ENCODE data around the gene PWWP2A.

- TF ChIP-seq POLR2A (IDR thresholded peaks at IDR 0.05; ENCODE audit: low read depth, low read length) (no peak), POLR2AphosphoS5 (IDR thresholded peaks at IDR 0.05; ENCODE audit: low read depth, low read length) (no peak), TAF1 (IDR thresholded peaks at IDR 0.05; ENCODE audit: borderline replicate concordance, low read depth, low read length) (no peak)
Observed at GRCh38 chr5:160092960-160093707, 26.1 kb downstream of the PWWP2A start.
